Muscle of back (tissue), 11 donors: ENCODE results near the gene TMEM52B. TPM values are rescaled to one million over a fixed set of nuclear protein-coding genes. Genes with fewer than 3 reads are reported as not detected.

Source experiments
- DNase-seq, 3 donors: peaks; one replicate each; pipeline versions ENCODE4 v3.0.0 to v3.0.0-alpha.2; 2013
- polyA plus RNA-seq, 10 donors: library from polyadenylated mRNA; unstranded; fragments of 120-200 nt; gene quantifications; one replicate each; pipeline ENCODE4 v1.2.1, GENCODE V29; 2013; ENCODE audit not compliant: insufficient read length in 10 of 10

TMEM52B gene
- polyA plus RNA-seq, 10 donors: 0.07 to 0.49 (median 0.16) TPM; not detected in 4

GRCh38 chr12:10238526-10238925 is 59.7 kb downstream of the TMEM52B start:
- DNase-seq: no peak

DNA sequence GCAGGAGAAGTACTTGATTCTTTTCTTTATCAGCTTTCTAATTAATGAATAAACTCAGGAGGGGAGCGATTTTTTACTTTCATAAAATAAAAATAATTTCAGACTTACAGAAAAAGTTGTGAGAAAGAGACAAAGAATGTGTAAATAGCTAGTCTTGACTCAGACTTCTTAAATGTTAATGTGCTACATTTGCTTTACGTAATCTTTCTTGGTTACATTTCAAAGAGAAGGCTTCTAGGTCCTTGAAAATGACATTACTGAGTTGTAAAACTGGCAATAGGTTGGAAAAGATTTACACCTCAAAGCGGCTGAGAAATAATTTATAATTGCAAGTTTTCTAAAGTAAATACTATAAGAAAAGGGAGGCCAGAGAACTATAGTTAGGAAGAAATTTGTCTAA is 62.5 kb downstream of the TMEM52B start:
- no peak for DNase-seq

Other genes with a start within 250 kb of the TMEM52B start
- gene CLEC2A, start 246.7 kb upstream of the TMEM52B start, polyA plus RNA-seq: under 1 TPM in 1 of 10 donors, not detected in 9; 0.61 TPM
- gene CLEC12A, start 207.6 kb upstream of the TMEM52B start, polyA plus RNA-seq: 1 to 10 TPM in 4 of 10 donors, under 1 TPM in 6; 0.26 to 1.4 (median 0.52) TPM
- gene CLEC1B, start 179.9 kb upstream of the TMEM52B start, polyA plus RNA-seq: under 1 TPM in 5 of 10 donors, not detected in 5; 0.12 to 0.32 (median 0.18) TPM
- under 1 TPM in 2 of 10 donors, not detected in 8; 0.21 to 0.24 TPM for gene CLEC12B, start 168.4 kb upstream of the TMEM52B start, polyA plus RNA-seq
- under 1 TPM in 9 of 10 donors, not detected in 1; 0.11 to 0.54 (median 0.20) TPM for gene CLEC9A, start 148.3 kb upstream of the TMEM52B start, polyA plus RNA-seq
- gene CLEC1A, start 80.0 kb upstream of the TMEM52B start, polyA plus RNA-seq: 1 to 10 TPM; 2.1 to 5.4 (median 2.7) TPM
- 1 to 10 TPM; 1.0 to 4.2 (median 1.5) TPM for gene CLEC7A, start 48.8 kb upstream of the TMEM52B start, polyA plus RNA-seq
- gene OLR1, start 6.9 kb upstream of the TMEM52B start, polyA plus RNA-seq: 1 to 10 TPM in 4 of 10 donors, under 1 TPM in 6; 0.17 to 1.6 (median 0.79) TPM
- 10 to 100 TPM; 19.6 to 29.2 (median 24.8) TPM for gene GABARAPL1, start 33.8 kb downstream of the TMEM52B start, polyA plus RNA-seq
- 1 to 10 TPM in 2 of 10 donors, under 1 TPM in 8; 0.23 to 1.8 (median 0.49) TPM for gene KLRD1, start 128.8 kb downstream of the TMEM52B start, polyA plus RNA-seq
- 1 to 10 TPM in 2 of 10 donors, under 1 TPM in 8; 0.20 to 2.0 (median 0.45) TPM for gene KLRK1, start 211.0 kb downstream of the TMEM52B start, polyA plus RNA-seq
- gene KLRC4, start 230.7 kb downstream of the TMEM52B start, polyA plus RNA-seq: under 1 TPM in 2 of 10 donors, not detected in 8; 0.35 to 0.41 TPM
- under 1 TPM in 2 of 10 donors, not detected in 8; 0.19 to 0.32 TPM for gene KLRC3, start 241.6 kb downstream of the TMEM52B start, polyA plus RNA-seq